GM12891 (cell line): Measurements from ENCODE around the gene PTGFR.

ENCODE experiments used
- PAX5 ChIP-seq: IDR thresholded peaks from 2 replicates; pipeline ENCODE4 v1.6.1; 2011; ENCODE audit warnings: low read length, moderate library complexity, mild to moderate bottlenecking; ENCODE audit not compliant: insufficient read depth, severe bottlenecking
- POLR2A ChIP-seq: IDR thresholded peaks from 2 replicates; pipeline ENCODE4 v1.6.1; 2011; ENCODE audit warnings: low read depth, low read length, control low read depth
- POLR2AphosphoS5 ChIP-seq: IDR thresholded peaks from 2 replicates; pipeline ENCODE4 v1.6.1; 2011; ENCODE audit warnings: low read depth, low read length, control low read depth
- POU2F2 ChIP-seq: IDR thresholded peaks from 2 replicates; pipeline ENCODE4 v1.6.1; 2011; ENCODE audit warnings: low read depth, mild to moderate bottlenecking, control low read depth, low read length, moderate library complexity
- SPI1 ChIP-seq: IDR thresholded peaks from 2 replicates; pipeline ENCODE4 v1.6.1; 2011; ENCODE audit warnings: low read depth, low read length, control low read depth
- TAF1 ChIP-seq: IDR thresholded peaks from 2 replicates; pipeline ENCODE4 v1.6.1; 2011; ENCODE audit warnings: low read depth, low read length, control low read depth

GRCh38 chr1:78565393-78565792, 74.6 kb downstream of the PTGFR start:
- no peak for TF ChIP-seq POLR2A
- TF ChIP-seq POLR2AphosphoS5 = no peak
- no peak for TF ChIP-seq SPI1
- TF ChIP-seq PAX5 = no peak
- no peak for TF ChIP-seq TAF1
- no peak for TF ChIP-seq POU2F2
